Spleen (tissue), 11 donors: ENCODE data around the gene EVA1C. TPM values are rescaled to one million over a fixed set of nuclear protein-coding genes. Genes with fewer than 3 reads are reported as not detected.
"Not testable (repeated sequence)": the region's sequence is repeated elsewhere in the genome, so short reads cannot be mapped to it uniquely, and the experiment has no call there.

ENCODE experiments used
- DNase-seq: peaks from one replicate; pipeline ENCODE4 v3.0.0-alpha.2; 2020
- H3K27ac ChIP-seq, 8 donors: fragments of 200-600 bp; sonication (generic) in 7 of 8; 1 replicate in 4 of 8; 2 replicates in 4 of 8; pipeline versions ENCODE4 v1.5.0 to v1.8.0; 2016 to 2021; ENCODE audit warnings: inconsistent platforms in 4 of 8, mild to moderate bottlenecking in 4 of 8, moderate library complexity in 1 of 8
- H3K27me3 ChIP-seq, 7 donors: fragments of 200-600 bp; sonication (generic) in 6 of 7; replicated peaks in 1 of 7; 1 replicate in 4 of 7; 2 replicates in 3 of 7; pipeline versions ENCODE4 v1.5.0 to v1.8.0; 2016 to 2021; ENCODE audit warnings: inconsistent platforms in 3 of 7, mild to moderate bottlenecking in 1 of 7
- H3K36me3 ChIP-seq, 6 donors: fragments of 200-600 bp; sonication (generic) in 5 of 6; 1 replicate in 4 of 6; 2 replicates in 2 of 6; pipeline versions ENCODE4 v1.5.0 to v1.8.0; 2016 to 2021; ENCODE audit warnings: inconsistent platforms in 2 of 6
- H3K4me1 ChIP-seq, 6 donors: fragments of 200-600 bp; sonication (generic) in 5 of 6; 1 replicate in 3 of 6; 2 replicates in 3 of 6; pipeline versions ENCODE4 v1.5.0 to v1.8.0; 2016 to 2021; ENCODE audit warnings: inconsistent platforms in 3 of 6
- H3K4me3 ChIP-seq, 8 donors: fragments of 200-600 bp; sonication (generic) in 7 of 8; 1 replicate in 4 of 8; 2 replicates in 4 of 8; pipeline versions ENCODE4 v1.5.0 to v1.8.0; 2016 to 2021; ENCODE audit warnings: inconsistent platforms in 4 of 8, mild to moderate bottlenecking in 4 of 8, moderate library complexity in 2 of 8
- H3K9me3 ChIP-seq, 8 donors: fragments of 200-600 bp; sonication (generic) in 7 of 8; 1 replicate in 4 of 8; 2 replicates in 4 of 8; pipeline versions ENCODE4 v1.5.0 to v1.8.0; 2016 to 2021; ENCODE audit warnings: inconsistent platforms in 4 of 8
- CTCF ChIP-seq, 11 experiments: fragments of 200-600 bp in 7 of 11; fragments of 450-650 bp in 4 of 11; sonication (generic) in 4 of 11; IDR thresholded peaks in 8 of 11; conservative IDR thresholded peaks in 3 of 11; 1 replicate in 7 of 11; 2 replicates in 4 of 11; pipeline versions ENCODE4 v1.4.0 to v1.8.0; 2016 to 2021; ENCODE audit warnings: antibody characterized with exemption in 11 of 11, inconsistent platforms in 4 of 11, mild to moderate bottlenecking in 1 of 11
- POLR2A ChIP-seq, 3 donors: fragments of 450-650 bp; IDR thresholded peaks; one replicate each; pipeline ENCODE4 v1.5.1; 2017; ENCODE audit warnings: antibody characterized with exemption in 3 of 3, mild to moderate bottlenecking in 1 of 3
- POLR2AphosphoS5 ChIP-seq, 3 donors: sonication (generic); formaldehyde crosslinking; IDR thresholded peaks; one replicate each; pipeline ENCODE4 v1.5.1; 2017; ENCODE audit warnings: antibody characterized with exemption in 3 of 3
- WGBS, 5 donors: extraction: QIAGEN DNeasy Blood & Tissue Kit in 3 of 5; methylation state at CpG; one replicate each; pipeline versions ENCODE4 v1.1.5 to v1.1.7; 2013 to 2018; 5-methylcytosine and 5-hydroxymethylcytosine counted together
- intact Hi-C: fragments of 100-400 bp; cut with DNase I; formaldehyde crosslinking; loops from one replicate; pipeline ENCODE4 v1.15.0; 2023; ENCODE audit warnings: low total_unique reads
- polyA plus RNA-seq, 3 donors: library from polyadenylated mRNA; stranded (reverse); fragments of 200-250 nt; gene quantifications; one replicate each; pipeline ENCODE4 v1.2.1, GENCODE V29; 2013
- total RNA-seq, 7 donors: library from RNA; depleted of rRNA in 3 of 7; stranded (reverse); fragments of >200 nt in 3 of 7; fragmentation: NEBNext Ultra II Directional in 4 of 7; extraction: Animal tissue kit (Norgen Biotek cat#: 25700) in 4 of 7; gene quantifications; one replicate each; pipeline versions ENCODE4 v1.1.0 to v1.2.1, GENCODE V29; 2016 to 2021
- donor health status: healthy with polysubstance abuse.
- donor health status: DM: no; HTN: no; CAD: no; lungs with moderate emphysema.
- donor health status: DM: no; HTN: no; CAD: no.
- donor health status: Bipolar disorder and iron deficiency.
- donor health status: healthy.
- donor health status: DM: no; HTN: no; CAD: no.
- donor health status: DM: yes; HTN: yes; CAD: no.

EVA1C gene
- total and polyA plus RNA-seq, 10 donors: 11.9 to 39.4 (median 25.4) TPM

GRCh38 chr21:32445101-32445500 is 32.6 kb downstream of the EVA1C start:
- WGBS, 5 donors: 91 to 95% (median 94%) methylated on average over 6 of the region's 6 CpGs
- Histone ChIP-seq H3K36me3 (peaks cover 0 to 6% (median 0%) of the 10 kb centered on the region in 6 donors), H3K27ac (no peak overlapping the region), H3K27me3 (no peaks in the 10 kb centered on the region), H3K4me1 (peaks cover 0 to under 1% (median 0%) of the 10 kb centered on the region in 6 donors), H3K9me3 (peaks cover 0 to 17% (median 13%) of the 10 kb centered on the region in 8 donors), H3K4me3 (no peak overlapping the region)
- TF ChIP-seq CTCF (IDR thresholded peaks at IDR 0.05 in 8 of 11, conservative IDR thresholded peaks at IDR 0.05 in 3 of 11): no peak
- TF ChIP-seq POLR2AphosphoS5 (IDR thresholded peaks at IDR 0.05): no peak
- no peak for TF ChIP-seq POLR2A (IDR thresholded peaks at IDR 0.05)
- DNase-seq: no peak
- intact Hi-C loops: no loop called here

- Histone ChIP-seq H3K9me3 (peaks cover 0 to 17% (median 13%) of the 10 kb centered on the region in 8 donors), H3K4me1 (peaks cover 0 to 13% (median 1%) of the 10 kb centered on the region in 6 donors)
- H3K27me3 ChIP-seq, intact Hi-C loops, H3K36me3 ChIP-seq, H3K27ac ChIP-seq, H3K4me3 ChIP-seq: not testable (repeated sequence)
- WGBS, 5 donors: 80 to 87% (median 82%) methylated on average over 3 of the region's 3 CpGs
- peak; percentile 30 for DNase-seq
Measured at GRCh38 chr21:32446440-32446839, 33.9 kb downstream of the EVA1C start.

- TF ChIP-seq POLR2A (IDR thresholded peaks at IDR 0.05) (no peak), CTCF (IDR thresholded peaks at IDR 0.05 in 8 of 11, conservative IDR thresholded peaks at IDR 0.05 in 3 of 11) (no peak), POLR2AphosphoS5 (IDR thresholded peaks at IDR 0.05) (no peak)
- peaks cover 0 to 20% (median 2%) of the 10 kb centered on the region in 6 donors for H3K4me1 ChIP-seq
- peaks cover 0 to 17% (median 13%) of the 10 kb centered on the region in 8 donors for H3K9me3 ChIP-seq
- H3K36me3 ChIP-seq: peaks cover 0 to 16% (median 0%) of the 10 kb centered on the region in 6 donors
- no peaks in the 10 kb centered on the region for H3K27me3 ChIP-seq
- no peak for DNase-seq
- no peak overlapping the region for H3K27ac ChIP-seq
- no peak overlapping the region for H3K4me3 ChIP-seq
- intact Hi-C loops: no loop called here
- WGBS, 5 donors: 86 to 98% (median 92%) methylated on average over 5 of the region's 5 CpGs
Measured at GRCh38 chr21:32447224-32447623, 34.7 kb downstream of the EVA1C start.

GRCh38 chr21:32448803-32449594 is 36.5 kb downstream of the EVA1C start:
- WGBS, 5 donors: 81 to 95% (median 86%) methylated on average over 6 of the region's 6 CpGs
- H3K27ac ChIP-seq: no peak overlapping the region
- peaks cover 0 to 24% (median 0%) of the 10 kb centered on the region in 6 donors for H3K36me3 ChIP-seq
- no peak for DNase-seq
- no peaks in the 10 kb centered on the region for H3K27me3 ChIP-seq
- no peak overlapping the region for H3K4me3 ChIP-seq
- H3K4me1 ChIP-seq: peaks cover 0 to 20% (median 2%) of the 10 kb centered on the region in 6 donors
- H3K9me3 ChIP-seq: peaks cover 0 to 6% (median 3%) of the 10 kb centered on the region in 8 donors
- TF ChIP-seq POLR2A (IDR thresholded peaks at IDR 0.05) (no peak), POLR2AphosphoS5 (IDR thresholded peaks at IDR 0.05) (no peak), CTCF (IDR thresholded peaks at IDR 0.05 in 8 of 11, conservative IDR thresholded peaks at IDR 0.05 in 3 of 11) (no peak)
- intact Hi-C loops: no loop called here
